MM.1S (cell line): ENCODE data around the gene OR1F1.

Experiments used
- EZH2phosphoT487 ChIP-seq: fragments of 300-600 bp; sonication (generic); IDR thresholded peaks from 2 replicates; pipeline ENCODE4 v1.6.1; 2018; ENCODE audit warnings: antibody characterized with exemption, low read length
- TF ChIP-seq, protein P1 (sequence below): fragments of 300-600 bp; sonication (generic); IDR thresholded peaks from 2 replicates; pipeline ENCODE4 v1.5.1; 2016; ENCODE audit warnings: antibody characterized with exemption, low read length, mixed read lengths

GRCh38 chr16:3252967-3253366 lies 65.0 kb downstream of the OR1F1 start:
- TF ChIP-seq, protein P1, sequence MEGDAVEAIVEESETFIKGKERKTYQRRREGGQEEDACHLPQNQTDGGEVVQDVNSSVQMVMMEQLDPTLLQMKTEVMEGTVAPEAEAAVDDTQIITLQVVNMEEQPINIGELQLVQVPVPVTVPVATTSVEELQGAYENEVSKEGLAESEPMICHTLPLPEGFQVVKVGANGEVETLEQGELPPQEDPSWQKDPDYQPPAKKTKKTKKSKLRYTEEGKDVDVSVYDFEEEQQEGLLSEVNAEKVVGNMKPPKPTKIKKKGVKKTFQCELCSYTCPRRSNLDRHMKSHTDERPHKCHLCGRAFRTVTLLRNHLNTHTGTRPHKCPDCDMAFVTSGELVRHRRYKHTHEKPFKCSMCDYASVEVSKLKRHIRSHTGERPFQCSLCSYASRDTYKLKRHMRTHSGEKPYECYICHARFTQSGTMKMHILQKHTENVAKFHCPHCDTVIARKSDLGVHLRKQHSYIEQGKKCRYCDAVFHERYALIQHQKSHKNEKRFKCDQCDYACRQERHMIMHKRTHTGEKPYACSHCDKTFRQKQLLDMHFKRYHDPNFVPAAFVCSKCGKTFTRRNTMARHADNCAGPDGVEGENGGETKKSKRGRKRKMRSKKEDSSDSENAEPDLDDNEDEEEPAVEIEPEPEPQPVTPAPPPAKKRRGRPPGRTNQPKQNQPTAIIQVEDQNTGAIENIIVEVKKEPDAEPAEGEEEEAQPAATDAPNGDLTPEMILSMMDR = no peak
- TF ChIP-seq EZH2phosphoT487 = no peak
